GM19023 (cell line): ENCODE results near the gene FLNB.

Experiments used
- ATAC-seq: cut with Tn5 transposase; IDR thresholded peaks from one replicate; pipeline ENCODE4 v1.9.1; 2021; ENCODE audit warnings: mild to moderate bottlenecking, moderate library complexity; ENCODE audit not compliant: unreplicated experiment

Gene FLNB

GRCh38 chr3:58028902-58029301, 20.7 kb downstream of the FLNB start:
- no peak for ATAC-seq

- ATAC-seq = no peak
These were observed 21.8 kb downstream of the FLNB start for GRCh38 chr3:58029842-58030584.

- no peak for ATAC-seq
These were observed 24.0 kb downstream of the FLNB start for GRCh38 chr3:58032186-58032585.

GRCh38 chr3:58034738-58035523, 26.7 kb downstream of the FLNB start:
- ATAC-seq = peak; percentile 99

- ATAC-seq = no peak
These were observed 27.5 kb downstream of the FLNB start for GRCh38 chr3:58035524-58036255.

- no peak for ATAC-seq
These were observed 28.2 kb downstream of the FLNB start for GRCh38 chr3:58036293-58037032.

- no peak for ATAC-seq
These were observed 29.1 kb downstream of the FLNB start for GRCh38 chr3:58037141-58037910.

GRCh38 chr3:58038675-58039292, 30.6 kb downstream of the FLNB start:
- no peak for ATAC-seq

GRCh38 chr3:58039601-58040000, 31.4 kb downstream of the FLNB start:
- ATAC-seq = no peak

- ATAC-seq = no peak
These were observed 33.1 kb downstream of the FLNB start for GRCh38 chr3:58041182-58041825.

- peak; percentile 91 for ATAC-seq
These were observed 33.7 kb downstream of the FLNB start for GRCh38 chr3:58041826-58042324.

- ATAC-seq = no peak
These were observed 34.9 kb downstream of the FLNB start for GRCh38 chr3:58042947-58043707.

- ATAC-seq = no peak
These were observed 35.7 kb downstream of the FLNB start for GRCh38 chr3:58043933-58044332.

- no peak for ATAC-seq
These were observed 36.7 kb downstream of the FLNB start for GRCh38 chr3:58044691-58045483.

GRCh38 chr3:58047826-58048225, 39.6 kb downstream of the FLNB start:
- ATAC-seq = no peak

GRCh38 chr3:58048301-58048700, 40.1 kb downstream of the FLNB start:
- no peak for ATAC-seq

GRCh38 chr3:58049143-58049785, 41.0 kb downstream of the FLNB start:
- no peak for ATAC-seq
